ENCODE data around the gene C4orf50. TPM values are rescaled to one million over a fixed set of nuclear protein-coding genes. Genes with fewer than 3 reads are reported as not detected.

The C4orf50 gene
- total RNA-seq, 1 donor from 2014 or later, result 0.16 TPM

DNA sequence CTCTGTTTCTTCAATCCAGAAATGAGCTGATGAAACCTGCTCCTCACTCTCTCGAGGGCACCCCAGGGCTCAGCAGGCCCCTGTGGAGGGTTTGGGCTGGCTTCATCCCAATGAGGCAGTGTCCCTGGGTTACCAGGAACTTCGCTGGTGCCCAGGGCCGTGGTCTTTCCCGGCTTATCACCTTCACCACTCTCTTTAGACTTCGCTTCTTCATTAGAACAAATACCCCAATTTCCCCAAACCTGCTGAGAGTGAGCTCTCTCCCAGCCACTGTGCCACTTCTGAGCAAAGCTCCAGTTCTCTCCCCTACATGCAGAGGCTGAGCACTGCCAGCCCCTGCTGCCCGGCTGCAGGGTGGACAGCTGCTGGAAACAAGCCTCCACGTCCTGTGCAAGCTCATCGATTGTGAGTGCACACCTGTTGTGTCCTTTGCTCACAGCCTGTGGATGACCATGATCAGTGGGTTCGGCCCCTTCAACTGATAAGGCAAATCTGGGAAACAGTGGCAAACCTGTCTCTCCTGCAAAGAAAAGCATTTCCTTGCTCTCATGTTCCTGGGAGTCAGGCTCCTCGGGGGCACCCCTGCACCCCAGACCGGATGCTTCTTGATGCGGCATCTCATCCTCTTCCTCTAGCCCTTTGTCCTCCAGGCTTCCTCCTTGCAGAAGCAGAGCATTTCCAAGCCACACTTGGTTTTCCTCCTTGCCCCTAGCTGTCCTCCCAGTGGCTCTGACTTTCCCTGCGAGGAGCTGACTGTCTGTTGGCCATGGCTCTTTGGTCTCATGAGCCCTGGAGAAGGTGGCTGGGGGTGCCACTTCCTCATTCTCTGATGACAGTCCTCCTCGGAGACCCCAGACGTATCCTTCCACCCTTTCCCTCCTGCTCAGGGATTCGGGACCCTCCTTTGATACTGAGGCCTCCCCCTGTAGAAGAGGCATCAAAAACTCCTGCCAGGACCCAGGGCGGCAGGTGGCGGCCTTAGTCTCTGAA, 28.7 kb downstream of the C4orf50 start:
- no peaks in the 10 kb centered on the region for H3K36me3 Mint-ChIP-seq (ENCODE audit: low read depth)
- no peak for DNase-seq
- intact Hi-C loops (cut with micrococcal nuclease), result loop anchor here (10.0 kb wide), 1 partner anchor 265 kb away; no protein-coding TSS in a partner anchor
- H3K9me3 Mint-ChIP-seq, result peaks cover 6% of the 10 kb centered on the region
- H3K27ac Mint-ChIP-seq, result no peak overlapping the region
- peaks cover 1% of the 10 kb centered on the region for H3K27me3 Mint-ChIP-seq
- H3K4me3 Mint-ChIP-seq, result no peak overlapping the region
- no peaks in the 10 kb centered on the region for H3K4me1 Mint-ChIP-seq

DNA sequence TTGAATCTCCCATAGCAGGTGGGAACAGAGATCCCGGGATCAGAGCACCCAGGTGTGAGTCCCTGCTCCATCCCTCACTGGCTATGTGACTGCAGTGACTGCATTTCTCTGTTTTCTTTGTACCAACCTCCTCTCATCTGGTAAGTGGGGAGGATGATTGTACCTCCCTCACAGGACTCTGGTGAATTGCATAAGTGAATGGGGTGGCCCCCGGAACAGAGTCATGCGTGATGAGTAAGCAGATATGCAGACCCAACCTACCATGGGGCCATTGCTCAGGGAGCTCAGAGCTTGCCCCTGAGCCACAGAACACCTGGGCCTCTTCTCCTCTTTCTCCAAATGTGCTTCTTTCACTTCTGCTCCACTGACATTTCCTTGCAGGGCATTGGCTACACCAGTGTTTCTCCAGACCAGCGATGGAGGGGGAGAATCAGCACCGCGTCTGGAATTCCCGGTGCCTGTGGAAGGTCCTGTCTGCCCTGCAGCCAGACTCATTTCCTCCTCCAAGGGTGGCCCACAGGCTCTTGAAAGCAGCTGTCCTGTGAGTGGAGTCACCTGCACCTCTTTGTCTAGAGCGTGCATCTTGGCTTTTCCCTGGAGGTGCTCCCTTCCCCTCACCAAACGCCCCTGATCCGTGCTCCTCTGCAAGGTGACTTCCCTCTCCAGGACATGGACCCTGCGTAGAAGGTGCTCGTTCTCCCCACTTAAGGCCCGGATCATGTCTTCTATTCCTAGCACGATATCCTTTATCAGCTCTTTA, 30.0 kb downstream of the C4orf50 start:
- no peak for DNase-seq
- no peaks in the 10 kb centered on the region for H3K4me1 Mint-ChIP-seq
- no peak overlapping the region for H3K4me3 Mint-ChIP-seq
- peaks cover 1% of the 10 kb centered on the region for H3K27me3 Mint-ChIP-seq
- H3K27ac Mint-ChIP-seq, result no peak overlapping the region
- H3K36me3 Mint-ChIP-seq (ENCODE audit: low read depth), result no peaks in the 10 kb centered on the region
- H3K9me3 Mint-ChIP-seq, result peaks cover 15% of the 10 kb centered on the region
- intact Hi-C loops (cut with micrococcal nuclease), result no loop called here

DNA sequence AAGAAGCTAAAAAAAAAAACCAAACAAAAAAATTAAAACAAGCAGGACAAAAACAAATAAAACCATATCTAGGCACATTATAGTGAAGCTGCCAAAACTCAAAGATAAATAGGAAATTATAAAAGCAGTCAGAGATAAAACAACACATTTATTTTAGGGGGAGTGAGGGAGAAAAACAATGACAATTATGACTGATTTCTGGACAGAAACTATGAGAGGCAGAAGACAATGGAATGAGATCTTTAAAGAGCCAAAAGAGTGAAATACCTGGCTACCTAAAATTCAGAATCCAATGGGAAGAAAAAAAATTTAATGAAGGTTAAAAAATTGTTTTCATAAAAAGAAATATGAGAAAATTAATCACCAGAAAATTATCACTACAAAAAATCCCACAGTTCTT, 33.4 kb downstream of the C4orf50 start:
- no peak for DNase-seq
- Mint-ChIP-seq H3K27me3 (peaks cover 4% of the 10 kb centered on the region), H3K4me3 (no peak overlapping the region), H3K4me1 (no peaks in the 10 kb centered on the region), H3K9me3 (peaks cover 15% of the 10 kb centered on the region), H3K36me3 (ENCODE audit: low read depth) (no peaks in the 10 kb centered on the region), H3K27ac (no peak overlapping the region)
- intact Hi-C loops (cut with micrococcal nuclease), result no loop called here

DNA sequence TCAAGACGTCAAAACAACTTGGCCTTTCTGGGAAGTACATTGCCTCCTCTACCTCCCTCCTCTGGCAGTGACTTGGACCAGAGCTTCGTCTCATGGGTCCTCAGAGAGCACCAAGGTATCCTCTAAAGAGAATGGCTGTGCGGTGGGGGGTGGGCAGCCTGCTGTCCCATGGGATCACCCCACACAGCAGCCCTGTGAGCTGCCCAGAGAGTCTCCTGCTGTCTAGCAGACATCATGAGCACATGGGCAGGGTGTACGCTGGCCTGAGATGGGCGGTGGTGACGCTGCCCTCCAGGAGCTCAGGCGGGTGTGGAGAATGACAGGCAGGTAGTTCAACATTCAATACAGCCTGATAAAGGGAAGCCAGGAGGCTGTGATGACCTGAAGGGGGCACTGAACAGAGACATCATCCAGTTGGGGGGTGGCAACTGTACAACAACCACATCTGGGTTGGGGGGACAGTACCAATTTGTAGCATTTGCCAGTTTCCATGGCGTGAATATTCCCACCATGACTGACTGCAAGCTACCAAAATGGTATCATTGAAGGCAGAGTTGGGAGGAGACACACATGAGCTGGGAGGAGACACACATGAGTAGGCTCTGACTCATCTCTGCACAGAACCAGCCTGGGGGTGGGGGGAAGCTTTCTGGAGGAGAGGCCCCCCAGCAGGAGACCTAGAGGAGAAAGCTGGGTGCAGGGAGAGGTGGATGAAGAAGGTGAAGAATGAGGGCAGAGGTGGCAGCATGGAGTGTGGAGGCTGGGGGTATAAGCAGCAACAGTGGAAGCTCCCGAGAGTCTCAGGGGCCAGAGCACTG, 35.9 kb downstream of the C4orf50 start:
- Mint-ChIP-seq H3K4me1 (no peaks in the 10 kb centered on the region), H3K27ac (no peak overlapping the region), H3K27me3 (peaks cover 18% of the 10 kb centered on the region), H3K9me3 (peaks cover 15% of the 10 kb centered on the region), H3K36me3 (ENCODE audit: low read depth) (no peaks in the 10 kb centered on the region), H3K4me3 (no peak overlapping the region)
- DNase-seq, result no peak
- intact Hi-C loops (cut with micrococcal nuclease), result no loop called here

DNA sequence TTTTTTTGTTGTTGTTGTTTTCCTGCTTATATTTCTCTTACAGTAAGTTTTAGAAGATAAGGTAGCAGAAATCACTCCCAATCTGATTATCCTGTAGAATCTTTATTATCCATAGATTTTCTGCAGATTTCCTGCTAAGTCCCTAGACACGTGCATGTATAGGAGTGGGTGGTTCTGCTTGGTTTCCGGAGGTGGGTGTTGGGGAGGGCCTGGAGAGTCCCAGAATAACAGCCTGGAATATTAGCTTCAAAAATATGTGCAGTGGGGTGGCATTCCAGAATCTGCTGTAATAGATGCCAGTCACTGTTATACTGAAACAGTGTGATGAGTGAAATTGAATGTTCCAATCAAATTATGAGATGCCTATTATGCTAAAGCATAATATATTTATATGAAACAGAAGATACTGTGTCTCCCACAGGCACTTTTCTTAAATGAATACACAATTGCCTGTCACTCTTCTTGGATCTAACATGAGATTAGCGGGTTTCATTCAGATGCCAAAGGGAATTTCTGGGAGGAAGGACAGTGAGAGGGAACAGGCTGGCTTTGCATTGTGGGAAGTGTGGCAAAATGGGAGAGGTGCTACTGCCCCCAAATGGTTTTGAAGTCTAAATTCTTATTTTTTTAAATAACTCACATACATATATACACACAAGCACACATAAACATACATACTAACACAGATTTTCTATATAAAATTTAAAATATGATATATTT, 37.6 kb downstream of the C4orf50 start:
- Mint-ChIP-seq H3K27ac (no peak overlapping the region), H3K36me3 (ENCODE audit: low read depth) (no peaks in the 10 kb centered on the region), H3K9me3 (peaks cover 15% of the 10 kb centered on the region), H3K4me1 (no peaks in the 10 kb centered on the region), H3K27me3 (peaks cover 18% of the 10 kb centered on the region), H3K4me3 (no peak overlapping the region)
- intact Hi-C loops (cut with micrococcal nuclease), result no loop called here
- DNase-seq, result no peak

DNA sequence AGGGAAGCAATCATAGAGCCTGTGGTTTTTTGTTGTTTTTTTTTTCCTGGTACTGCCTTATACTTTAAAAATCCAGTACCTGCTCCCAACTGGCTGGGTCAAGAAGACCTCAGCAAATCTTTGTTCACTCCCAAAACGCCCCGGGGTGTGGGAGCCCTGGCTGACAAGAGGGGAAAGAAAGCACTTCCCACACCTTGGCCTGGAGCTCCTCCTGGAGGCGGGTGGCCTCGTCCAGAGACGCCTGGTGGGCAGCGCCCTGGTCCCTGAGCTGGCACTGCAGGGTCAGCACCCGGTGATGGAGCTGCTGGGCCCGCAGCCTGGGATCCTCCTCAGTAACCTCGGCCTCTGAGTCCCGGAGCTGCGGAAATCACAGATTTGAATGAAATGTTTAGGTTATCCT, 38.2 kb downstream of the C4orf50 start:
- no peak for DNase-seq

DNA sequence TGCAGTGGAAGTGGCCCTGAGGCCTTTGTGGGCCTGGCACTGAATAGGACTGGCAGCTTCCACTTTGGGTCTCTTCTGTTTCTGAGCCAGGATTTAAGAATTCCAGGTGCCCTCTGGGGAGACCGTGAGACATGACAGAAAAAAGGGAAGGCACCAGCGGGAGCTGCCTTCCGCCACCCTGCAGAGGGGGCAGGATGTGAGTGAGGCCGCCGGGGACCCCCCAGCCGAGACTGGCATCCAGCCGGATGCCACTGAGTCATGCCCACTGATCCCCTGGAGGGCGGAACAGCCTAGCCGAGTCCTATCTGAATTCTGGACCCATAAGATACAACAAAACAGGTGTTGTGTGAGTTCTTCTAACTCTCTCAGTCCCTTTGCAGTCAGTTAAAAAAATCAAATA, 41.3 kb downstream of the C4orf50 start:
- Mint-ChIP-seq H3K4me1 (no peaks in the 10 kb centered on the region), H3K27me3 (peaks cover 18% of the 10 kb centered on the region), H3K9me3 (no peaks in the 10 kb centered on the region), H3K36me3 (ENCODE audit: low read depth) (no peaks in the 10 kb centered on the region), H3K4me3 (no peak overlapping the region), H3K27ac (no peak overlapping the region)
- no peak for DNase-seq
- intact Hi-C loops (cut with micrococcal nuclease), result no loop called here

More for the DNA sequence above, 38.2 kb downstream of the C4orf50 start:
- Mint-ChIP-seq H3K27me3 (peaks cover 18% of the 10 kb centered on the region), H3K36me3 (ENCODE audit: low read depth) (no peaks in the 10 kb centered on the region), H3K27ac (no peak overlapping the region), H3K9me3 (peaks cover 14% of the 10 kb centered on the region), H3K4me3 (no peak overlapping the region), H3K4me1 (no peaks in the 10 kb centered on the region)
- intact Hi-C loops (cut with micrococcal nuclease), result no loop called here

DNA sequence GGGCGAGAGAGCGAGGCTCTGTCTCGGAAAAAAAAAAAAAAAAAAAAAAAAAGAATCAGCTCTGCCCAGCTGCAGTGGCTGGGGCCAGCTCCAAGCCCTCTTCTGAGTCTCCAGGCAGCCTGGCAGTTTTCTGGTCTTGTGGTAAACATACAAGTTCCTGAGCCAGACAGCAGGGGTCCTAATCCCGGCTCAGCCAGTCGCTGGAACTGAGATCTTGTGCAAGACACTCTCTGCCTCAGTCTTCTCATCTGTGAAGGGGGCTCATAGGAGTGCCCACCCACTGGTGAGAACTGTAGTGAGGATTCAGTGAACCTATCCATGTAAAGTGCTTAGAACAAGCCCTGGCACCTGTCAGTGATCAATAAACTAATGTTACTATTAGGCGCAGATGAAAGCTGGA, 41.8 kb downstream of the C4orf50 start:
- H3K27ac Mint-ChIP-seq, result no peak overlapping the region
- H3K9me3 Mint-ChIP-seq, result no peaks in the 10 kb centered on the region
- H3K27me3 Mint-ChIP-seq, result peaks cover 18% of the 10 kb centered on the region
- no peak overlapping the region for H3K4me3 Mint-ChIP-seq
- DNase-seq, result no peak
- H3K36me3 Mint-ChIP-seq (ENCODE audit: low read depth), result no peaks in the 10 kb centered on the region
- H3K4me1 Mint-ChIP-seq, result no peaks in the 10 kb centered on the region
- intact Hi-C loops (cut with micrococcal nuclease), result no loop called here

DNA sequence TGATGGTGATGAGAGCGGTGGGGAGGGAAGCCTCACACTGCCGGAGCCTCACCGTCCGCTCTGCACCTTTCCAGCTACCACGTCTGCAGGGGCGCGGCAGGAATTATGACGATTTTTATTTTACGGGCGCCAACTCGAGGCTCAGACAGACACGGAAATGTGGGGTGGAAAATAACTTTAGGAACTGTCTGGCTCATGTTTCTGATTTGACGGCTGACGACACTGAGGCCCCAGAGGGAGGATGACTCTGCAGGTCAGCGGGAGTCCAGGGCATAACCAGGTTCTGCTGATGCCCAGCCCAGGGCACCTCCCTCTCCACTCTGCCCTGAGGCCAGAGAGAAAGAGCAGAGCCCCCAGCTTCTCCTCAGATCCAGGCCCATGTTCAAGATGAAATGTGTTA, 43.9 kb downstream of the C4orf50 start:
- intact Hi-C loops (cut with micrococcal nuclease), result no loop called here
- no peak for DNase-seq
- H3K36me3 Mint-ChIP-seq (ENCODE audit: low read depth), result no peaks in the 10 kb centered on the region
- H3K27ac Mint-ChIP-seq, result no peak overlapping the region
- no peak overlapping the region for H3K4me3 Mint-ChIP-seq
- no peaks in the 10 kb centered on the region for H3K4me1 Mint-ChIP-seq
- H3K9me3 Mint-ChIP-seq, result no peaks in the 10 kb centered on the region
- peaks cover 13% of the 10 kb centered on the region for H3K27me3 Mint-ChIP-seq

DNA sequence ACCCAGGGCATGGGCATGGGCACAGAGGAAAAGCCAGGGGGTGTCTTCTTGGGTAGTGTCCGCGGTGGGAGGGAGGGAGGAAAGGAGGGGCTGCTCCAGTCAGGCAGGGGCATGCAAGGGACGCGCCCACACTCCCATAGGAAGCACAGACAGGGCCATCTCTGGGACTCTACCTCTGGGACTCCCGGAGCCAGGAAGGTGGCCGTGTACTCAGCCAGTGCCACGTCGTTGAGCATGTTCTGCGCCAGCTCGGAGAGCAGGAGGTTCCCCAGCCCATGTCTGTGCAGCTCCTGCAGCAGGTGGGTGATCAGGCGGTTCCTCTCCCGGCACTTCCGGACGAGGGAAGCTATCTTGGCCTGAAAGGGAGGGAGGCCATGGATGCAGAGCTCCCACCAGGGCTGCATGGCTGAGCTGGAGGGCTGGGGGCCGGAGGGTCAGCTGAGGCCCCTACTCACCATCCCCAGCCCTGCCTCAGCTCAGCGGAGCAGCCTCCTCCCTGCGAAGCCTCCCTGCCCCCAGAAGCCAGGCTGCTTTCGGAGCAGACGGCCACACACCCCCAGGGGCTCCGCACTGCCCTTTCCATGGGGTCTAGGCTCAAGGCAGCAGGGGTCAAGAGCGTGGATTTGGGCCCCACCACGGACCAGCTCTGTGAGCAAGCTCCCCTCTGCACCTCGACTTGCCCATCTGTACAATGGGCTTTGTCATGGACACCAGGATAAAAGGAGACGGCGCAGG, 44.6 kb downstream of the C4orf50 start:
- Mint-ChIP-seq H3K4me1 (no peaks in the 10 kb centered on the region), H3K36me3 (ENCODE audit: low read depth) (no peaks in the 10 kb centered on the region), H3K9me3 (no peaks in the 10 kb centered on the region), H3K27ac (no peak overlapping the region), H3K4me3 (no peak overlapping the region), H3K27me3 (peaks cover 7% of the 10 kb centered on the region)
- no peak for DNase-seq
- intact Hi-C loops (cut with micrococcal nuclease), result no loop called here

DNA sequence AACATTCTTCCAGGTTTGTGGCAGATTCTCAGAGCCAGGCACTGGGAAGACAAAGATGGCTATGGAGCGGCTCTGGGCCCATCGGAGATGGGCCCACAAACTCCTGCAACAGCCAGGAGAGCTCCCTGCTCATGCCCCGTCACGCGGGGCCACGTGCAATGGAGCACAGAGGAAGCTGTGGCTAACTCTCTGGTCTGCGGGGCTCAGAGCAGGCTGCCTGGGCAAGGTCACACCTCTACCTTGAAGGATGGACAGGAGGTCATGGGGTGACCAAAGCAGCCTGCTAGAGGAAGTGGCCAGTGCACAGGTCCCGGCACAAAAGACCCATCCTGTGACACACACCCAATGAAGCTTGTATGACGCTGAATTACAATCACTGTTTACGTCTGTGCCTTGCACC, 45.2 kb downstream of the C4orf50 start:
- no peak for DNase-seq
- Mint-ChIP-seq H3K27me3 (peaks cover 5% of the 10 kb centered on the region), H3K4me3 (no peak overlapping the region), H3K9me3 (no peaks in the 10 kb centered on the region), H3K27ac (no peak overlapping the region), H3K36me3 (ENCODE audit: low read depth) (no peaks in the 10 kb centered on the region), H3K4me1 (no peaks in the 10 kb centered on the region)
- intact Hi-C loops (cut with micrococcal nuclease), result no loop called here

DNA sequence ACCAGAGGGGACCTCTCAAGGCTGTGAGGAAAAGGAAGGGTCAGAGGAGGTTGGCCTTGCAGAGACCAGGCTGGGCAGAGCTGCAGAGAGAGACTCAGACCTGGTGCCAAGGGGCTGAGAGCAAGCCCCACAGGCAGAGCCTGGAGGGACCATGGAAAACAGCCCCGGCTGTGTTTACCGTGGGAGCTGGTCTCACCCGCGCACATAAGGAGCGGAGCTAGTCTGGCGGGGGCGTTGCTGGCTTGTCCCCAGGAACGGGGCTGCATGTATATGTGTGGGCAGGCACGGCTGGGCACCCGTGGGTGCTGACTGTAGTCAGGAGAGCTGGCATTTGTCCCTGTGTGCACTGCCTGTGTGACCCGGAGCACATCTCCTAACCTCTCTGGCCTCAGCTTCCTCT, 45.7 kb downstream of the C4orf50 start:
- Mint-ChIP-seq H3K27me3 (peaks cover under 1% of the 10 kb centered on the region), H3K36me3 (ENCODE audit: low read depth) (no peaks in the 10 kb centered on the region), H3K4me1 (no peaks in the 10 kb centered on the region)

DNA sequence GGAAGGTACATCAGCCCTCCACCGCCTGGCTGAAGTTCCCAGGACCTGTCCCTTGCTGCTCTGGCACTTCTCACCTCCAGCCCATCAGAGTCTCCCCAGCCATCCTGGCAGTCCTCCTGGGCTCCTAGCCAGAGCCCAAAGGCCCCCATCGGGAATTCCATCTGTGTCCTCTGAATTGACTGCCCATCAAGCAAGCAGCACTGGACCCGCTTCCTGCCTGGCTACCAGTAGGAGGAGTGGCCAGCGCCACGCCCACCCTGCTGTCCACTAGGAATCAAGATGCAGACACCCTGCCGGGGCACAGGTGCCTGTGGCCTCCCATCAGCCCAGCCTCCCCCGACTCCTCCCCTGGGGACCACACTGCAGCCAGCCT, 47.2 kb downstream of the C4orf50 start:
- H3K4me1 Mint-ChIP-seq, result no peaks in the 10 kb centered on the region
- no peaks in the 10 kb centered on the region for H3K27me3 Mint-ChIP-seq
- H3K4me3 Mint-ChIP-seq, result no peak overlapping the region
- no peak overlapping the region for H3K27ac Mint-ChIP-seq
- intact Hi-C loops (cut with micrococcal nuclease), result no loop called here
- H3K9me3 Mint-ChIP-seq, result no peaks in the 10 kb centered on the region
- no peaks in the 10 kb centered on the region for H3K36me3 Mint-ChIP-seq (ENCODE audit: low read depth)
- DNase-seq, result no peak

More for the DNA sequence above, 45.7 kb downstream of the C4orf50 start:
- Mint-ChIP-seq H3K4me3 (no peak overlapping the region), H3K27ac (no peak overlapping the region), H3K9me3 (no peaks in the 10 kb centered on the region)
- DNase-seq, result no peak
- intact Hi-C loops (cut with micrococcal nuclease), result no loop called here

Measured in activated CD4-positive, alpha-beta T cell treated with anti-CD3 and anti-CD28 coated beads, Interleukin-2, amount 10 ng/mL, durations not matched to agents 24 days and 14 days (primary cell).